Neuron (in vitro differentiated cells): ENCODE measurements around the gene RSPH3.

Experiments used
- H2AFZ ChIP-seq: one replicate; pipeline ENCODE4 v1.6.1; 2013; ENCODE audit warnings: low read depth, mild to moderate bottlenecking, inconsistent platforms, low read length, moderate library complexity
- H3K27me3 ChIP-seq: one replicate; pipeline ENCODE4 v1.6.1; 2013; ENCODE audit warnings: low read length; ENCODE audit not compliant: insufficient read depth
- H3K36me3 ChIP-seq: one replicate; pipeline ENCODE4 v1.6.1; 2013; ENCODE audit warnings: low read length; ENCODE audit not compliant: insufficient read depth
- H3K4me1 ChIP-seq: one replicate; pipeline ENCODE4 v1.6.1; 2013; ENCODE audit warnings: low read length; ENCODE audit not compliant: insufficient read depth
- H3K4me3 ChIP-seq: 2 replicates; pipeline ENCODE4 v1.5.1; 2013; ENCODE audit warnings: mild to moderate bottlenecking, low read length, moderate library complexity
- H3K9me3 ChIP-seq: one replicate; pipeline ENCODE4 v1.6.1; 2013; ENCODE audit warnings: low read length

Gene RSPH3

DNA sequence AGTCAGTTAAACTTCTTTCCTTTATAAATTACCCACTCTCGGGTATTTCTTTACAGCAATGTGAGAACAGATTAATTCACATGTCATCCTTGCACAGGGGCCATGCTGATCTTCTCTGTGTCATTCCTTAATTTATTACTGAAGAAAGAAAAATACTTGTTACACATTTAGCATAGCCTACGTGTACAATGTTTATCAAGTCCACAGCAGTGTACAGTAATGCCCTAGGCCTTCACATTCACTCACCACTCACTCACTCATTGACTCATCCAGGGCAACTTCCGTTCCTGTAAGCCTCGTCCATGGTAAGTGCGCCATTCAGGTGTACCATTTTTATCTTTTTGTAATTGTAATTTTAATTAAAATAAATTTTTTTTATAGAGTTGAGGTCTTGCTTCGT is 73.6 kb downstream of the RSPH3 start:
- Histone ChIP-seq H3K4me3 (no peak overlapping the region), H3K9me3 (peaks cover 3% of the 10 kb centered on the region), H3K27me3 (no peaks in the 10 kb centered on the region), H3K4me1 (no peaks in the 10 kb centered on the region), H3K36me3 (no peaks in the 10 kb centered on the region), H2AFZ (no peak overlapping the region)

DNA sequence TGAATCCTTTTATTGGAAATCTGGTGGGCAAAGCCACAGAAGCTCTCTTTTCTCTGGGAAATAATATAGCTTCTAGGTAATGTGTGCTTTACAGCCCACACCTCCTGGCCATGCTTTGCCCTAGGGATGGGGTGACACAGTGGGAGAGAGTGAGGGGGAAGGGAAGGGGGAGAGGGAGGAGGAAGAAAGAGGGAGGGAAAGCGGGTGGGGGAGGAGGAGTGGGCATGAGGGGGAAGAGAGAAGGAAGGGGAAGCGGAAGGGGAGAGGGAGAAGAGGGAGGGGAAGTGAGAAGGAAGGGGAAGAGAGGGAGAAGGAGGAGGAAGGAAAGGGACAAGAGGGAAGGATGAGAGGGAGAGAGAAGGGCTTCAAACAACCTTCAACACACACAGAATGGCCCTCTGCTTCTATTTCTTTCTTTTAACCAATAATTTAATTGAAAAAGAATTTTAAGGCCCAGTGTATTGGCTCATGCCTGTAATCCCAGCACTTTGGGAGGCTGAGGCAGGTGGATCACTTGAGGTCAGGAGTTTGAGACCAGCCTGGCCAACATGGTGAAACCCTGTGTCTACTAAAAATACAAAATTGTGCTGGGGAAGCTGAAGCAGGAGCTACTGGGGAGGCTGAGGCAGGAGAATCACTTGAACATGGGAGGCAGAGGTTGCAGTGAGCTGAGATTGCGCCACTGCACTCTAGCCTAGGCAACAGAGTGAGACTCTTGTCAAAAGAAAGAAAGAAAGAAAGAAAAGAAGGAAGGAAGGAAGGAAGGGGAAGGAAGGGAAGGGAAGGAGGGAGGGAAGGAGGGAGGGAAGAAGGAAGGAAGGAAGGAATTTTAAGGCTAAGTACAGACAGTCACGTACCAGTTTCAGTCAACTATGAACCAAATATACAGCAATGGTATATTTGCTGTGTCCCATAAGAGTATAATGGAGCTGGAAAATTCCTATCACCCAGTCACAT is 75.2 kb downstream of the RSPH3 start:
- no peaks in the 10 kb centered on the region for H3K27me3 ChIP-seq
- H3K9me3 ChIP-seq, result peaks cover 3% of the 10 kb centered on the region
- H3K4me3 ChIP-seq, result no peak overlapping the region
- H3K36me3 ChIP-seq, result no peaks in the 10 kb centered on the region
- H2AFZ ChIP-seq, result no peak overlapping the region
- peaks cover 2% of the 10 kb centered on the region for H3K4me1 ChIP-seq

- H3K9me3 ChIP-seq, result peaks cover 3% of the 10 kb centered on the region
- H3K4me1 ChIP-seq, result peaks cover 2% of the 10 kb centered on the region
- no peaks in the 10 kb centered on the region for H3K36me3 ChIP-seq
- no peaks in the 10 kb centered on the region for H3K27me3 ChIP-seq
- H2AFZ ChIP-seq, result no peak overlapping the region
- H3K4me3 ChIP-seq, result no peak overlapping the region
These were observed 76.0 kb downstream of the RSPH3 start for GRCh38 chr6:158923805-158924498.
